Ishikawa (cell line): ENCODE data around the gene PKLR.

Source experiments
- CEBPB ChIP-seq: IDR thresholded peaks from 2 replicates; pipeline ENCODE4 v1.6.1; 2012
- CREB1 ChIP-seq: IDR thresholded peaks from 2 replicates; pipeline ENCODE4 v1.6.1; 2012; ENCODE audit warnings: low read depth
- EGR1 ChIP-seq: IDR thresholded peaks from 2 replicates; pipeline ENCODE4 v1.6.1; 2012
- EP300 ChIP-seq: IDR thresholded peaks from 2 replicates; pipeline ENCODE4 v1.6.1; 2012; ENCODE audit warnings: borderline replicate concordance
- FOXM1 ChIP-seq: IDR thresholded peaks from 2 replicates; pipeline ENCODE4 v1.6.1; 2012; ENCODE audit warnings: low read depth, borderline replicate concordance
- NFIC ChIP-seq: IDR thresholded peaks from 2 replicates; pipeline ENCODE4 v1.6.1; 2012
- RAD21 ChIP-seq: IDR thresholded peaks from 2 replicates; pipeline ENCODE4 v1.6.1; 2012; ENCODE audit warnings: low read depth
- TAF1 ChIP-seq: IDR thresholded peaks from 2 replicates; pipeline ENCODE4 v1.6.1; 2012; ENCODE audit warnings: low read depth, mild to moderate bottlenecking
- TCF12 ChIP-seq: IDR thresholded peaks from 2 replicates; pipeline ENCODE4 v1.6.1; 2012; ENCODE audit warnings: low read depth
- TEAD4 ChIP-seq: IDR thresholded peaks from 2 replicates; pipeline ENCODE4 v1.6.1; 2012
- USF1 ChIP-seq: IDR thresholded peaks from 2 replicates; pipeline ENCODE4 v1.6.1; 2012
- YY1 ChIP-seq: IDR thresholded peaks from 2 replicates; pipeline ENCODE4 v1.6.1; 2012; ENCODE audit warnings: low read depth
- ZBTB7A ChIP-seq: IDR thresholded peaks from 2 replicates; pipeline ENCODE4 v1.6.1; 2012; ENCODE audit warnings: low read depth
- TF ChIP-seq, protein P1 (sequence below): IDR thresholded peaks from 2 replicates; pipeline ENCODE4 v1.6.1; 2012
- TF ChIP-seq, protein P2 (sequence below): IDR thresholded peaks from 2 replicates; pipeline ENCODE4 v1.6.1; 2012; ENCODE audit warnings: low read depth, mild to moderate bottlenecking

Gene PKLR

GRCh38 chr1:155247667-155248553, 53.3 kb downstream of the PKLR start:
- no peak for TF ChIP-seq EP300
- TF ChIP-seq CREB1 = no peak
- TF ChIP-seq CEBPB = no peak
- TF ChIP-seq, protein P1, sequence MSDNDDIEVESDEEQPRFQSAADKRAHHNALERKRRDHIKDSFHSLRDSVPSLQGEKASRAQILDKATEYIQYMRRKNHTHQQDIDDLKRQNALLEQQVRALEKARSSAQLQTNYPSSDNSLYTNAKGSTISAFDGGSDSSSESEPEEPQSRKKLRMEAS = no peak
- TF ChIP-seq FOXM1 = no peak
- TF ChIP-seq TAF1 = no peak
- TF ChIP-seq TCF12 = no peak
- no peak for TF ChIP-seq EGR1
- TF ChIP-seq RAD21 = no peak
- TF ChIP-seq NFIC = no peak
- no peak for TF ChIP-seq TEAD4
- TF ChIP-seq, protein P2, sequence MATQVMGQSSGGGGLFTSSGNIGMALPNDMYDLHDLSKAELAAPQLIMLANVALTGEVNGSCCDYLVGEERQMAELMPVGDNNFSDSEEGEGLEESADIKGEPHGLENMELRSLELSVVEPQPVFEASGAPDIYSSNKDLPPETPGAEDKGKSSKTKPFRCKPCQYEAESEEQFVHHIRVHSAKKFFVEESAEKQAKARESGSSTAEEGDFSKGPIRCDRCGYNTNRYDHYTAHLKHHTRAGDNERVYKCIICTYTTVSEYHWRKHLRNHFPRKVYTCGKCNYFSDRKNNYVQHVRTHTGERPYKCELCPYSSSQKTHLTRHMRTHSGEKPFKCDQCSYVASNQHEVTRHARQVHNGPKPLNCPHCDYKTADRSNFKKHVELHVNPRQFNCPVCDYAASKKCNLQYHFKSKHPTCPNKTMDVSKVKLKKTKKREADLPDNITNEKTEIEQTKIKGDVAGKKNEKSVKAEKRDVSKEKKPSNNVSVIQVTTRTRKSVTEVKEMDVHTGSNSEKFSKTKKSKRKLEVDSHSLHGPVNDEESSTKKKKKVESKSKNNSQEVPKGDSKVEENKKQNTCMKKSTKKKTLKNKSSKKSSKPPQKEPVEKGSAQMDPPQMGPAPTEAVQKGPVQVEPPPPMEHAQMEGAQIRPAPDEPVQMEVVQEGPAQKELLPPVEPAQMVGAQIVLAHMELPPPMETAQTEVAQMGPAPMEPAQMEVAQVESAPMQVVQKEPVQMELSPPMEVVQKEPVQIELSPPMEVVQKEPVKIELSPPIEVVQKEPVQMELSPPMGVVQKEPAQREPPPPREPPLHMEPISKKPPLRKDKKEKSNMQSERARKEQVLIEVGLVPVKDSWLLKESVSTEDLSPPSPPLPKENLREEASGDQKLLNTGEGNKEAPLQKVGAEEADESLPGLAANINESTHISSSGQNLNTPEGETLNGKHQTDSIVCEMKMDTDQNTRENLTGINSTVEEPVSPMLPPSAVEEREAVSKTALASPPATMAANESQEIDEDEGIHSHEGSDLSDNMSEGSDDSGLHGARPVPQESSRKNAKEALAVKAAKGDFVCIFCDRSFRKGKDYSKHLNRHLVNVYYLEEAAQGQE = no peak
- no peak for TF ChIP-seq ZBTB7A
- TF ChIP-seq YY1 = no peak
- TF ChIP-seq USF1 = no peak

DNA sequence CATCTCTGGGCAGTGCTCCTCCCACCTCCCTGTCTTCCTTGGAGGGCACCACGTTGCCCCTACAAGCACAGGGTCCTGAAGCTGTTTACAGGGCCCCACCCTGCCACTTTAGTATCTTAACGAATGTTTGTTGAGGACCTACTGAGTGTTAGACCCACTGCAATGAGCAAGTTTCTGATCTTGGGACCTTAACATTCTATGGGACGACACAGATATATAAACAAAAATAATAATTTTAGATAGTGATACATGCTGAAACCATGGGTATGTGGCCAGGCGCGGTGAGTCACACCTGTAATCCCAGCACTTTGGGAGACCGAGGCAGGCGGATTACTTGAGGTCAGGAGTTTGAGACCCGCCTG, 56.1 kb downstream of the PKLR start:
- TF ChIP-seq FOXM1 (no peak), YY1 (no peak), ZBTB7A (no peak)
- TF ChIP-seq, protein P2 = no peak
- TF ChIP-seq, protein P1 = no peak

- peak; percentile 75; the same call in 1 of the 2 replicates for TF ChIP-seq YY1
- no peak for TF ChIP-seq RAD21
- TF ChIP-seq TCF12 = peak; percentile 90
- peak; percentile 74 for TF ChIP-seq EP300
- TF ChIP-seq CEBPB = peak; percentile 36; the same call in 1 of the 2 replicates
- peak; percentile 30; the same call in 1 of the 2 replicates for TF ChIP-seq CREB1
- peak; percentile 84; the same call in 1 of the 2 replicates for TF ChIP-seq ZBTB7A
- no peak; the same call in 1 of the 2 replicates for TF ChIP-seq EGR1
- TF ChIP-seq, protein P2 = no peak
- peak; percentile 74 for TF ChIP-seq USF1
- TF ChIP-seq NFIC = peak; percentile 77
- peak; percentile 80 for TF ChIP-seq TEAD4
- TF ChIP-seq TAF1 = peak; percentile 81
- TF ChIP-seq, protein P1 = peak; percentile 98
- TF ChIP-seq FOXM1 = peak; percentile 94
Measured at GRCh38 chr1:155244368-155245162, 56.7 kb downstream of the PKLR start.
